Stimulated activated CD8-positive, alpha-beta memory T cell treated with anti-CD3 and anti-CD28 coated beads, Interleukin-15, amount 100 ng/mL, for 4 hours (primary cell): ENCODE measurements around the gene SSUH2.

Experiments used
- DNase-seq, 2 donors: peaks; one replicate each; pipeline ENCODE4 v3.0.0-alpha.2; 2020; ENCODE audit warnings: low read depth in 2 of 2

Gene SSUH2

GRCh38 chr3:8579943-8580342 is 64.7 kb downstream of the SSUH2 start:
- no peak for DNase-seq

- DNase-seq, result no peak
Measured at GRCh38 chr3:8579096-8579495, 65.5 kb downstream of the SSUH2 start.

GRCh38 chr3:8578282-8578681 is 66.3 kb downstream of the SSUH2 start:
- no peak for DNase-seq

GRCh38 chr3:8576841-8577571 is 67.6 kb downstream of the SSUH2 start:
- no peak for DNase-seq

- no peak for DNase-seq
Measured at GRCh38 chr3:8576436-8576835, 68.2 kb downstream of the SSUH2 start.

- DNase-seq, result no peak
Measured at GRCh38 chr3:8575364-8576104, 69.1 kb downstream of the SSUH2 start.

GRCh38 chr3:8574670-8575322 is 69.8 kb downstream of the SSUH2 start:
- DNase-seq, result no peak

- no peak for DNase-seq
Measured at GRCh38 chr3:8574040-8574669, 70.4 kb downstream of the SSUH2 start.

GRCh38 chr3:8573342-8573926 is 71.2 kb downstream of the SSUH2 start:
- DNase-seq, result no peak

GRCh38 chr3:8571256-8571655 is 73.3 kb downstream of the SSUH2 start:
- DNase-seq, result no peak
